Stomach (tissue), 9 donors: ENCODE measurements around the gene TFDP2. TPM values are rescaled to one million over a fixed set of nuclear protein-coding genes. Genes with fewer than 3 reads are reported as not detected.

Source experiments
- DNase-seq, 2 donors: peaks; one replicate each; pipeline versions ENCODE4 v3.0.0 to v3.0.0-alpha.2; 2013 to 2019
- H3K27ac ChIP-seq, 5 donors: fragments of 200-600 bp in 4 of 5; sonication (generic) in 4 of 5; one replicate each; pipeline ENCODE4 v1.5.1; 2013 to 2019; ENCODE audit warnings: mild to moderate bottlenecking in 1 of 5, moderate library complexity in 1 of 5
- H3K27me3 ChIP-seq, 3 donors: fragments of 200-600 bp; sonication (generic); one replicate each; pipeline ENCODE4 v1.5.1; 2017 to 2019; ENCODE audit warnings: mixed run types in 1 of 3
- H3K36me3 ChIP-seq, 4 donors: fragments of 200-600 bp; sonication (generic); 1 replicate in 3 of 4; 2 replicates in 1 of 4; pipeline ENCODE4 v1.5.1; 2016 to 2019
- H3K4me1 ChIP-seq, 4 donors: fragments of 200-600 bp; sonication (generic); one replicate each; pipeline ENCODE4 v1.5.1; 2016 to 2019
- H3K4me3 ChIP-seq, 4 donors: fragments of 200-600 bp; sonication (generic) in 3 of 4; one replicate each; pipeline ENCODE4 v1.5.1; 2016 to 2019; ENCODE audit warnings: mild to moderate bottlenecking in 1 of 4
- H3K9me3 ChIP-seq, 4 donors: fragments of 200-600 bp; sonication (generic); one replicate each; pipeline ENCODE4 v1.5.1; 2016 to 2019
- CTCF ChIP-seq, 7 experiments: fragments of 450-650 bp in 4 of 7; fragments of 200-600 bp in 3 of 7; sonication (generic) in 3 of 7; IDR thresholded peaks; one replicate each; pipeline ENCODE4 v1.5.1; 2016 to 2019; ENCODE audit warnings: antibody characterized with exemption in 7 of 7, control low read depth in 2 of 7, mild to moderate bottlenecking in 1 of 7
- EP300 ChIP-seq: sonication (generic); formaldehyde crosslinking; IDR thresholded peaks from one replicate; pipeline ENCODE4 v1.6.1; 2017; ENCODE audit warnings: antibody characterized with exemption
- POLR2A ChIP-seq, 4 donors: fragments of 450-650 bp; IDR thresholded peaks; one replicate each; pipeline ENCODE4 v1.6.1; 2016; ENCODE audit warnings: antibody characterized with exemption in 4 of 4, control low read depth in 2 of 4, mild to moderate bottlenecking in 1 of 4, moderate library complexity in 1 of 4
- POLR2AphosphoS5 ChIP-seq, 3 donors: sonication (generic); formaldehyde crosslinking; IDR thresholded peaks; one replicate each; pipeline ENCODE4 v1.6.1; 2016; ENCODE audit warnings: antibody characterized with exemption in 3 of 3
- WGBS, 5 donors: extraction: QIAGEN DNeasy Blood & Tissue Kit in 3 of 5; methylation state at CpG; one replicate each; pipeline versions ENCODE4 v1.1.5 to v1.1.7; 2013 to 2018; 5-methylcytosine and 5-hydroxymethylcytosine counted together
- intact Hi-C: fragments of 100-400 bp; cut with DNase I; formaldehyde crosslinking; loops from one replicate; pipeline ENCODE4 v1.15.1; 2023; ENCODE audit warnings: low total_unique reads
- polyA plus RNA-seq, 3 donors: library from polyadenylated mRNA; stranded (reverse); fragments of 200-250 nt; gene quantifications; one replicate each; pipeline ENCODE4 v1.2.3, GENCODE V29; 2013
- total RNA-seq, 5 donors: library from RNA; depleted of rRNA; stranded (reverse); fragments of >200 nt; gene quantifications; one replicate each; pipeline versions ENCODE4 v1.1.0 to v1.2.3, GENCODE V29; 2014 to 2016
- donor health status: healthy with polysubstance abuse.
- donor health status: Bipolar disorder and iron deficiency.
- donor health status: healthy.

TFDP2 gene
- total and polyA plus RNA-seq, 8 donors, result 8.7 to 180 (median 55.7) TPM

- intact Hi-C loops, result no loop called here
- TF ChIP-seq EP300, result no peak
- TF ChIP-seq POLR2AphosphoS5 (IDR thresholded peaks at IDR 0.05), result no peak
- TF ChIP-seq CTCF (IDR thresholded peaks at IDR 0.05), result no peak
- no peak for TF ChIP-seq POLR2A (IDR thresholded peaks at IDR 0.05)
- DNase-seq, result no peak
- no peak overlapping the region for H3K27ac ChIP-seq
- no peaks in the 10 kb centered on the region for H3K27me3 ChIP-seq
- H3K9me3 ChIP-seq, result no peaks in the 10 kb centered on the region
- H3K4me3 ChIP-seq, result no peak overlapping the region
- H3K4me1 ChIP-seq, result peaks cover 0 to 18% (median 0%) of the 10 kb centered on the region in 4 donors
- H3K36me3 ChIP-seq, result no peaks in the 10 kb centered on the region
Measured at GRCh38 chr3:141996437-141996836, 152.9 kb downstream of the TFDP2 start.

- DNase-seq, result no peak
- intact Hi-C loops, result no loop called here
- no peaks in the 10 kb centered on the region for H3K27me3 ChIP-seq
- peaks cover 0 to 18% (median 0%) of the 10 kb centered on the region in 4 donors for H3K4me1 ChIP-seq
- TF ChIP-seq POLR2A (IDR thresholded peaks at IDR 0.05) (no peak), EP300 (no peak), POLR2AphosphoS5 (IDR thresholded peaks at IDR 0.05) (no peak), CTCF (IDR thresholded peaks at IDR 0.05) (no peak)
- H3K9me3 ChIP-seq, result no peaks in the 10 kb centered on the region
- no peak overlapping the region for H3K27ac ChIP-seq
- H3K36me3 ChIP-seq, result no peaks in the 10 kb centered on the region
- H3K4me3 ChIP-seq, result no peak overlapping the region
Measured at GRCh38 chr3:141994856-141995255, 154.5 kb downstream of the TFDP2 start.

GRCh38 chr3:141992512-141992911 is 156.8 kb downstream of the TFDP2 start:
- H3K4me1 ChIP-seq, result peaks cover 0 to 18% (median 0%) of the 10 kb centered on the region in 4 donors
- no peak for DNase-seq
- H3K27ac ChIP-seq, result no peak overlapping the region
- H3K27me3 ChIP-seq, result no peaks in the 10 kb centered on the region
- intact Hi-C loops, result no loop called here
- H3K9me3 ChIP-seq, result no peaks in the 10 kb centered on the region
- no peak overlapping the region for H3K4me3 ChIP-seq
- TF ChIP-seq EP300 (no peak), POLR2AphosphoS5 (IDR thresholded peaks at IDR 0.05) (no peak), POLR2A (IDR thresholded peaks at IDR 0.05) (no peak), CTCF (IDR thresholded peaks at IDR 0.05) (no peak)
- H3K36me3 ChIP-seq, result peaks cover 0 to 5% (median 0%) of the 10 kb centered on the region in 4 donors
- WGBS, 5 donors, result 57 to 79% (median 70%) methylated on average over 2 of the region's 2 CpGs

GRCh38 chr3:141986548-141987107 is 162.7 kb downstream of the TFDP2 start:
- 63 to 78% (median 72%) methylated on average over 2 of the region's 2 CpGs for WGBS, 5 donors
- Histone ChIP-seq H3K27me3 (no peaks in the 10 kb centered on the region), H3K9me3 (no peaks in the 10 kb centered on the region), H3K4me3 (no peak overlapping the region), H3K4me1 (no peaks in the 10 kb centered on the region), H3K36me3 (peaks cover 0 to 8% (median under 1%) of the 10 kb centered on the region in 4 donors), H3K27ac (no peak overlapping the region)
- no peak for TF ChIP-seq POLR2AphosphoS5 (IDR thresholded peaks at IDR 0.05)
- TF ChIP-seq CTCF (IDR thresholded peaks at IDR 0.05), result no peak
- TF ChIP-seq POLR2A (IDR thresholded peaks at IDR 0.05), result no peak
- TF ChIP-seq EP300, result no peak
- DNase-seq, result no peak
- intact Hi-C loops, result no loop called here
